GM12878 (cell line): ENCODE measurements around the gene CXCL8. TPM values are rescaled to one million over a fixed set of nuclear protein-coding genes. Genes with fewer than 3 reads are reported as not detected.

ENCODE experiments used
- ATAC-seq: fragments of 200-7000 bp; cut with Tn5 transposase; 3 replicates; pipeline ENCODE4 v1.9.1; 2020; ENCODE audit warnings: mild to moderate bottlenecking, moderate library complexity
- BruUV-seq: library from RNA; stranded (reverse); fragments of 400-500 nt; replicated peaks from 2 replicates; lab custom pipeline; 2021; lab: Mats Ljungman, UMichigan
- CTCF ChIA-PET: fragments of 300-600 bp; sonication (Branson Sonifier 250); formaldehyde crosslinking; extraction: SDS; loops from one replicate; lab custom pipeline; 2021; ENCODE audit warnings: inconsistent platforms; lab: Yijun Ruan, JAX
- POLR2A ChIA-PET: fragments of 350-600 bp; formaldehyde crosslinking; extraction: SDS; loops from one replicate; lab custom pipeline; 2021; ENCODE audit warnings: inconsistent platforms; lab: Charles Lee
- RAD21 ChIA-PET: fragments of 300-600 bp; sonication (Branson Sonifier 250); formaldehyde crosslinking; loops from one replicate; lab custom pipeline; 2023; ENCODE audit warnings: antibody characterized with exemption; ENCODE audit not compliant: unreplicated experiment; lab: Charles Lee
- SMC1A ChIA-PET: fragments of 300-600 bp; sonication (Branson Sonifier 250); formaldehyde crosslinking; loops from one replicate; lab custom pipeline; 2023; ENCODE audit not compliant: unreplicated experiment, uncharacterized antibody; lab: Charles Lee
- DNase-seq: peaks from one replicate; pipeline ENCODE4 v3.0.0-alpha.2; 2011; ENCODE audit warnings: low read depth, low spot score
- FAIRE-seq: peaks from 3 replicates; lab custom pipeline; 2011; peaks lifted over from hg19 to GRCh38; lab: Jason Lieb, UNC
- H2AFZ ChIP-seq: 2 replicates; pipeline ENCODE4 v1.6.0; 2011; ENCODE audit warnings: low read depth, low read length, control low read depth; ENCODE audit not compliant: control insufficient read depth
- H3K27ac ChIP-seq: 2 replicates; pipeline ENCODE4 v1.5.1; 2011; ENCODE audit warnings: control low read depth; ENCODE audit not compliant: control insufficient read depth, insufficient read depth
- H3K27me3 ChIP-seq, 2 experiments: replicated peaks in 1 of 2; 2 replicates each; pipeline versions ENCODE4 v1.6.0 to v1.6.1; 2011; ENCODE audit warnings: low read length in 1 of 2; ENCODE audit not compliant: control insufficient read depth in 2 of 2, insufficient read depth in 2 of 2
- H3K36me3 ChIP-seq, 2 experiments: 2 replicates each; pipeline ENCODE4 v1.5.1; 2011; ENCODE audit warnings: low read length in 1 of 2; ENCODE audit not compliant: control insufficient read depth in 2 of 2, insufficient read depth in 2 of 2
- H3K4me1 ChIP-seq: 2 replicates; pipeline ENCODE4 v1.6.1; 2011; ENCODE audit warnings: mild to moderate bottlenecking, low read length, moderate library complexity, mixed read lengths; ENCODE audit not compliant: control insufficient read depth, insufficient read depth
- H3K4me2 ChIP-seq: 2 replicates; pipeline ENCODE4 v1.6.0; 2011; ENCODE audit warnings: control low read depth; ENCODE audit not compliant: control insufficient read depth, insufficient read depth
- H3K4me3 ChIP-seq: fragments of 200-600 bp; sonication (generic); 2 replicates; pipeline ENCODE4 v1.5.1; 2016
- H3K79me2 ChIP-seq: 2 replicates; pipeline ENCODE4 v1.6.0; 2011; ENCODE audit warnings: low read length; ENCODE audit not compliant: control insufficient read depth, insufficient read depth
- H3K9ac ChIP-seq: 2 replicates; pipeline ENCODE4 v1.8.0; 2011; ENCODE audit warnings: low read length, control low read depth, mixed read lengths; ENCODE audit not compliant: control insufficient read depth, insufficient read depth
- H3K9me3 ChIP-seq: replicated peaks from 3 replicates; pipeline ENCODE4 v1.5.1; 2011; ENCODE audit warnings: mild to moderate bottlenecking, low read length; ENCODE audit not compliant: control insufficient read depth, insufficient read depth
- H4K20me1 ChIP-seq: 2 replicates; pipeline ENCODE4 v1.6.0; 2011; ENCODE audit not compliant: control insufficient read depth, insufficient read depth
- ATF3 ChIP-seq: IDR thresholded peaks from 2 replicates; pipeline ENCODE4 v1.6.1; 2011; ENCODE audit warnings: low read depth, mild to moderate bottlenecking, low read length, moderate library complexity, borderline replicate concordance; ENCODE audit errors: extremely low read depth
- CHD1 ChIP-seq: IDR thresholded peaks from 2 replicates; pipeline ENCODE4 v1.6.1; 2012; ENCODE audit warnings: low read depth, low read length, improper control_type of control experiment
- JUNB ChIP-seq: IDR thresholded peaks from 2 replicates; pipeline ENCODE4 v1.6.1; 2016; ENCODE audit warnings: antibody characterized with exemption, mild to moderate bottlenecking
- MEF2A ChIP-seq: IDR thresholded peaks from 2 replicates; pipeline ENCODE4 v1.6.1; 2011; ENCODE audit warnings: low read depth, mild to moderate bottlenecking, low read length, moderate library complexity; ENCODE audit not compliant: insufficient read depth
- RB1 ChIP-seq: fragments of 450-650 bp; formaldehyde crosslinking; IDR thresholded peaks from 2 replicates; pipeline ENCODE4 v1.6.1; 2017; ENCODE audit warnings: mild to moderate bottlenecking, borderline replicate concordance
- YY1 ChIP-seq: IDR thresholded peaks from 2 replicates; pipeline ENCODE4 v1.6.1; 2011; ENCODE audit warnings: low read depth, mild to moderate bottlenecking, low read length
- ZBTB11 ChIP-seq: fragments of 450-650 bp; formaldehyde crosslinking; IDR thresholded peaks from 2 replicates; pipeline ENCODE4 v1.5.0; 2022; ENCODE audit warnings: mild to moderate bottlenecking, missing genetic modification characterization
- ZBTB33 ChIP-seq: fragments of 450-650 bp; IDR thresholded peaks from 2 replicates; pipeline ENCODE4 v1.6.1; 2017; ENCODE audit warnings: mild to moderate bottlenecking
- ZZZ3 ChIP-seq: IDR thresholded peaks from 2 replicates; pipeline ENCODE4 v1.6.1; 2011; ENCODE audit warnings: low read depth; ENCODE audit not compliant: control insufficient read depth, insufficient read length
- WGBS: methylation state at CpG from one replicate; pipeline ENCODE4 v1.1.6; 2016; ENCODE audit warnings: low lambda C conversion rate; ENCODE audit not compliant: insufficient replicate concordance, insufficient coverage; ENCODE audit errors: missing lambda C conversion rate; 5-methylcytosine and 5-hydroxymethylcytosine counted together
- in situ Hi-C: fragments of 300-500 bp; cut with MboI; formaldehyde crosslinking; loops from 9 replicates; pipeline ENCODE4 v1.14.3; 2018; ENCODE audit warnings: mixed read lengths
- intact Hi-C: fragments of 100-400 bp; cut with micrococcal nuclease; formaldehyde crosslinking; loops from one replicate; pipeline ENCODE4 v1.14.2; 2022; ENCODE audit not compliant: unreplicated experiment
- polyA plus RNA-seq, 11 experiments: library from polyadenylated mRNA; depleted of rRNA in 4 of 11; unstranded in 6 of 11; stranded (reverse) in 5 of 11; fragments of >200 nt; fragmentation: Nextera tagmentation in 4 of 11; fragmentation: Illumina TruSeq in 1 of 11; extraction: Ambion mirVana in 4 of 11; extraction: Trizol in 1 of 11; gene quantifications; 1 replicate in 1 of 11; 2 replicates in 10 of 11; pipeline versions ENCODE4 v1.2.1 to v1.2.3, GENCODE V29; 2011 to 2016; ENCODE audit warnings: inconsistent platforms in 2 of 11, missing spikeins in 2 of 11, low read depth in 1 of 11
- total RNA-seq, 4 experiments: library from RNA; depleted of rRNA in 3 of 4; stranded (reverse); fragments of >200 nt in 3 of 4; fragmentation: Illumina TruSeq in 1 of 4; extraction: Trizol in 1 of 4; gene quantifications; 2 replicates each; pipeline versions ENCODE4 v1.2.1 to v1.2.3, GENCODE V29; 2013 to 2021

The CXCL8 gene
- total and polyA plus RNA-seq, 10 of the 15 experiments (the other 5 are each of a cell fraction or from before 2014, with no cell fraction given) = 0.09 to 0.36 (median 0.19) TPM; not detected in 1

GRCh38 chr4:73705721-73706120 is 34.6 kb upstream of the CXCL8 start (continued):
- TF ChIP-seq ZZZ3 = no peak
- no peak for TF ChIP-seq ATF3
- no peak for TF ChIP-seq RB1

GRCh38 chr4:73706811-73707210 is 33.6 kb upstream of the CXCL8 start:
- in situ Hi-C loops = no loop called here

More at GRCh38 chr4:73706811-73707210, 33.6 kb upstream of the CXCL8 start:
- Histone ChIP-seq H3K27me3 (no peaks in the 10 kb centered on the region; a peak in 1 of 4 replicates), H2AFZ (no peak overlapping the region), H3K9me3 (no peaks in the 10 kb centered on the region), H3K4me3 (no peak overlapping the region), H3K9ac (no peak overlapping the region), H3K27ac (no peak overlapping the region), H3K36me3 (no peaks in the 10 kb centered on the region), H3K4me2 (no peak overlapping the region), H4K20me1 (no peaks in the 10 kb centered on the region), H3K4me1 (no peaks in the 10 kb centered on the region), H3K79me2 (no peaks in the 10 kb centered on the region)
- ATAC-seq = no peak
- RAD21 ChIA-PET = interaction anchor here (0.9 kb wide), 1 partner anchor 158 kb away, joined by 3 read pairs; no protein-coding TSS in a partner anchor
- TF ChIP-seq JUNB = no peak
- no peak for TF ChIP-seq YY1
- no peak for TF ChIP-seq ZBTB33
- TF ChIP-seq CHD1 = no peak
- no peak for TF ChIP-seq ZBTB11 (CRISPR knock-in tag)
- no peak for TF ChIP-seq MEF2A
- SMC1A ChIA-PET = interaction anchor here (1.0 to 1.4 kb wide), 3 partner anchors 9 to 23 kb away, joined by 3 to 6 read pairs (median 3); no protein-coding TSS in a partner anchor
- CTCF ChIA-PET = no interaction called here
- no TSS peak for BruUV-seq
- intact Hi-C loops = no loop called here
- POLR2A ChIA-PET = no interaction called here
- 71% methylated on average over 2 of the region's 2 CpGs for WGBS
- no peak for DNase-seq
- no peak for FAIRE-seq
